Measurements from ENCODE around the gene TPSD1.

GRCh38 chr16:1291576-1291974 lies 35.7 kb downstream of the TPSD1 start:
- no peak for TF ChIP-seq CTCF (conservative IDR thresholded peaks at IDR 0.05; ENCODE audit: low read depth in 2 of 2)
- TF ChIP-seq EZH2phosphoT487 (IDR thresholded peaks at IDR 0.05; ENCODE audit: unreplicated experiment) = no peak
- TF ChIP-seq EZH2 (IDR thresholded peaks at IDR 0.05; ENCODE audit: low read depth, unreplicated experiment) = no peak
- TF ChIP-seq POLR2AphosphoS5 (IDR thresholded peaks at IDR 0.05; ENCODE audit: low read depth) = no peak
- TF ChIP-seq NANOG (IDR thresholded peaks at IDR 0.05; ENCODE audit: borderline replicate concordance) = no peak
- TF ChIP-seq REST (IDR thresholded peaks at IDR 0.05; ENCODE audit: unreplicated experiment) = no peak
- TF ChIP-seq CREB1 (CRISPR knock-in tag; IDR thresholded peaks at IDR 0.05; ENCODE audit: low read depth) = no peak
- TF ChIP-seq JUNB (IDR thresholded peaks at IDR 0.05; ENCODE audit: unreplicated experiment) = no peak
- TF ChIP-seq ZNF331 (CRISPR knock-in tag; IDR thresholded peaks at IDR 0.05; ENCODE audit: low read depth) = no peak
- no peak for TF ChIP-seq ETS1 (IDR thresholded peaks at IDR 0.05)
- TF ChIP-seq ZNF114 (CRISPR knock-in tag; IDR thresholded peaks at IDR 0.05) = no peak
- no peak for TF ChIP-seq STAT1 (IDR thresholded peaks at IDR 0.05; ENCODE audit: unreplicated experiment)
- TF ChIP-seq ZNF462 (CRISPR knock-in tag; IDR thresholded peaks at IDR 0.05) = no peak
